H1 (cell line): ENCODE measurements around the gene PPWD1.

Experiments used
- ASH2L ChIP-seq: fragments of 200-600, 300-600 bp; sonication (generic); IDR thresholded peaks from one replicate; pipeline ENCODE4 v1.7.1; 2017; ENCODE audit warnings: low read length
- CHD2 ChIP-seq: IDR thresholded peaks from 2 replicates; pipeline ENCODE4 v1.6.1; 2012; ENCODE audit warnings: low read length, improper control_type of control experiment
- EP300 ChIP-seq, 2 experiments: IDR thresholded peaks; 1 replicate in 1 of 2; 2 replicates in 1 of 2; pipeline ENCODE4 v1.6.1; 2011 to 2012; ENCODE audit warnings: low read depth in 2 of 2, low read length in 2 of 2, mild to moderate bottlenecking in 2 of 2, borderline replicate concordance in 1 of 2, inconsistent platforms in 1 of 2, moderate library complexity in 1 of 2
- EZH2 ChIP-seq: fragments of 200-600 bp; sonication (generic); IDR thresholded peaks from 2 replicates; pipeline ENCODE4 v1.7.1; 2012; ENCODE audit warnings: low read depth, mild to moderate bottlenecking, moderate library complexity, low read length, inconsistent platforms; ENCODE audit not compliant: severe bottlenecking
- NANOG ChIP-seq: IDR thresholded peaks from 2 replicates; pipeline ENCODE4 v1.6.1; 2011; ENCODE audit warnings: low read length, low read depth, mild to moderate bottlenecking, inconsistent platforms; ENCODE audit not compliant: insufficient read depth, poor library complexity, severe bottlenecking
- PHF8 ChIP-seq: fragments of 200-600 bp; sonication (generic); conservative IDR thresholded peaks from 2 replicates; pipeline ENCODE4 v1.7.1; 2012; ENCODE audit warnings: low read depth, mild to moderate bottlenecking, inconsistent platforms, low read length, moderate library complexity
- POLR2A ChIP-seq, 2 experiments: IDR thresholded peaks; 1 replicate in 1 of 2; 2 replicates in 1 of 2; pipeline ENCODE4 v1.6.1; 2011; ENCODE audit warnings: low read depth in 2 of 2, low read length in 2 of 2, mild to moderate bottlenecking in 2 of 2; ENCODE audit errors: control extremely low read depth in 1 of 2
- TCF12 ChIP-seq: IDR thresholded peaks from 2 replicates; pipeline ENCODE4 v1.6.1; 2011; ENCODE audit warnings: low read depth, mild to moderate bottlenecking, low read length
- TF ChIP-seq, protein P1 (sequence below), 3 experiments: IDR thresholded peaks; 1 replicate in 2 of 3; 2 replicates in 1 of 3; pipeline versions ENCODE4 v1.5.1 to v1.6.1; 2011; ENCODE audit warnings: low read length in 3 of 3, mild to moderate bottlenecking in 3 of 3, inconsistent platforms in 2 of 3, low read depth in 1 of 3, moderate library complexity in 1 of 3; ENCODE audit not compliant: insufficient read depth in 1 of 3; ENCODE audit errors: control extremely low read depth in 1 of 3

DNA sequence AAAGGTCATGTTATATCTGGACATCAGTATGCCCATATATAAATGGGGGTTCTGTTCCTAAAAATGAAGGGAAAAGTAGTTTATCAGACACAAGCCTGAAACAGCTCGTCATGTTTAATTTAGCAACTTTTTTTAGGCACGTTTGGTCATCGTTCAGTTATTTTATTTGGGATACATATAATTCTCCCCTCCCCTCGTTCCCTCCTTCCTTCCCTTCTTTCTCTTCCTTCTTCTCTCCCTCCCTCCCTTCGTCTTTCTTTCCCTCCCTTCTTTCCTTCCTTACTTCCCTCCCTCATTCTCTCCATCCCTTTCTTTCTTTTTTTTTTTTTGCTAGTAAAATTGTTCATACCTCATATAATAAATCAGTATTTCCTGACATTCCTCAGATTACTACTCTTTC is 3.4 kb downstream of the PPWD1 start:
- TF ChIP-seq, protein P1, sequence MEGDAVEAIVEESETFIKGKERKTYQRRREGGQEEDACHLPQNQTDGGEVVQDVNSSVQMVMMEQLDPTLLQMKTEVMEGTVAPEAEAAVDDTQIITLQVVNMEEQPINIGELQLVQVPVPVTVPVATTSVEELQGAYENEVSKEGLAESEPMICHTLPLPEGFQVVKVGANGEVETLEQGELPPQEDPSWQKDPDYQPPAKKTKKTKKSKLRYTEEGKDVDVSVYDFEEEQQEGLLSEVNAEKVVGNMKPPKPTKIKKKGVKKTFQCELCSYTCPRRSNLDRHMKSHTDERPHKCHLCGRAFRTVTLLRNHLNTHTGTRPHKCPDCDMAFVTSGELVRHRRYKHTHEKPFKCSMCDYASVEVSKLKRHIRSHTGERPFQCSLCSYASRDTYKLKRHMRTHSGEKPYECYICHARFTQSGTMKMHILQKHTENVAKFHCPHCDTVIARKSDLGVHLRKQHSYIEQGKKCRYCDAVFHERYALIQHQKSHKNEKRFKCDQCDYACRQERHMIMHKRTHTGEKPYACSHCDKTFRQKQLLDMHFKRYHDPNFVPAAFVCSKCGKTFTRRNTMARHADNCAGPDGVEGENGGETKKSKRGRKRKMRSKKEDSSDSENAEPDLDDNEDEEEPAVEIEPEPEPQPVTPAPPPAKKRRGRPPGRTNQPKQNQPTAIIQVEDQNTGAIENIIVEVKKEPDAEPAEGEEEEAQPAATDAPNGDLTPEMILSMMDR (IDR thresholded peaks at IDR 0.05; ENCODE audit: control extremely low read depth in 1 of 3, insufficient read depth in 1 of 3, low read depth in 1 of 3, low read length in 3 of 3): no peak
- TF ChIP-seq EZH2 (no peak), TCF12 (no peak), EP300 (IDR thresholded peaks at IDR 0.05; ENCODE audit: borderline replicate concordance in 1 of 2, low read depth in 2 of 2, low read length in 2 of 2) (no peak), PHF8 (no peak), CHD2 (no peak), POLR2A (IDR thresholded peaks at IDR 0.05; ENCODE audit: control extremely low read depth in 1 of 2, low read depth in 2 of 2, low read length in 2 of 2) (no peak), NANOG (no peak), ASH2L (no peak)
